Activated CD4-positive, alpha-beta T cell treated with anti-CD3 and anti-CD28 coated beads for 48 hours (primary cell): ENCODE measurements around the gene KCNJ14.
A peak's percentile ranks its signal among the peaks of the same experiment; 100 is the strongest.

Experiments
- DNase-seq: peaks from one replicate; pipeline ENCODE4 v3.0.0-alpha.2; 2020

Gene KCNJ14

GRCh38 chr19:48490981-48491792 lies 35.8 kb downstream of the KCNJ14 start:
- DNase-seq = peak; percentile 59

GRCh38 chr19:48491793-48492123 lies 36.4 kb downstream of the KCNJ14 start:
- no peak for DNase-seq

GRCh38 chr19:48492925-48493717 lies 37.7 kb downstream of the KCNJ14 start:
- peak; percentile 92 for DNase-seq

- DNase-seq = no peak
These were observed 38.5 kb downstream of the KCNJ14 start for GRCh38 chr19:48493718-48494401.

- DNase-seq = no peak
These were observed 40.0 kb downstream of the KCNJ14 start for GRCh38 chr19:48495396-48495795.

GRCh38 chr19:48496959-48497727 lies 41.8 kb downstream of the KCNJ14 start:
- no peak for DNase-seq

GRCh38 chr19:48497728-48498594 lies 42.6 kb downstream of the KCNJ14 start:
- DNase-seq = no peak

- no peak for DNase-seq
These were observed 43.4 kb downstream of the KCNJ14 start for GRCh38 chr19:48498595-48499311.

GRCh38 chr19:48499316-48500090 lies 44.1 kb downstream of the KCNJ14 start:
- no peak for DNase-seq

- DNase-seq = no peak
These were observed 45.6 kb downstream of the KCNJ14 start for GRCh38 chr19:48500830-48501493.

- DNase-seq = peak; percentile 88
These were observed 46.3 kb downstream of the KCNJ14 start for GRCh38 chr19:48501494-48502349.

GRCh38 chr19:48502350-48503018 lies 47.1 kb downstream of the KCNJ14 start:
- no peak for DNase-seq

- no peak for DNase-seq
These were observed 50.9 kb downstream of the KCNJ14 start for GRCh38 chr19:48506138-48506733.

GRCh38 chr19:48507911-48508439 lies 52.6 kb downstream of the KCNJ14 start:
- DNase-seq = no peak

- no peak for DNase-seq
These were observed 53.5 kb downstream of the KCNJ14 start for GRCh38 chr19:48508729-48509411.

- DNase-seq = no peak
These were observed 54.3 kb downstream of the KCNJ14 start for GRCh38 chr19:48509467-48510194.
